Measurements from ENCODE around the gene TRAPPC8.

GRCh38 chr18:31892936-31893335, 50.0 kb downstream of the TRAPPC8 start:
- TF ChIP-seq RFX5 (IDR thresholded peaks at IDR 0.05; ENCODE audit: low read depth, low read length) (no peak), CTCF (IDR thresholded peaks at IDR 0.05 in 2 of 3, conservative IDR thresholded peaks at IDR 0.05 in 1 of 3; ENCODE audit: control insufficient read depth in 2 of 3, extremely low read depth in 1 of 3, insufficient read depth in 1 of 3, low read depth in 3 of 3, low read length in 3 of 3) (no peak), REST (IDR thresholded peaks at IDR 0.05; ENCODE audit: low read depth, low read length) (no peak), ETV6 (conservative IDR thresholded peaks at IDR 0.05 in 1 of 2, IDR thresholded peaks at IDR 0.05 in 1 of 2; ENCODE audit: borderline replicate concordance in 1 of 2, low read depth in 1 of 2) (no peak), BHLHE40 (IDR thresholded peaks at IDR 0.05; ENCODE audit: borderline replicate concordance in 1 of 2, low read depth in 2 of 2, low read length in 1 of 2) (no peak), NFYA (IDR thresholded peaks at IDR 0.05; ENCODE audit: borderline replicate concordance, low read depth, low read length) (no peak), YY1 (IDR thresholded peaks at IDR 0.05; ENCODE audit: low read depth, low read length) (no peak), PAX5 (IDR thresholded peaks at IDR 0.05; ENCODE audit: borderline replicate concordance, low read depth, low read length) (no peak), CBFB (IDR thresholded peaks at IDR 0.05; ENCODE audit: low read depth) (no peak), USF1 (IDR thresholded peaks at IDR 0.05; ENCODE audit: borderline replicate concordance, extremely low read length, insufficient read depth, low read depth, low read length) (no peak), BCLAF1 (IDR thresholded peaks at IDR 0.05) (no peak)
